Amniotic stem cell (primary cell): ENCODE measurements around the gene TXNDC2.

Source experiments
- DNase-seq: peaks from one replicate; lab custom pipeline; 2025; lab: John Stamatoyannopoulos, UW

The TXNDC2 gene

GRCh38 chr18:9931678-9932077 lies 45.9 kb downstream of the TXNDC2 start:
- no peak for DNase-seq

- DNase-seq, result no peak
These were observed 48.1 kb downstream of the TXNDC2 start for GRCh38 chr18:9933865-9934264.

GRCh38 chr18:9934274-9934673 lies 48.5 kb downstream of the TXNDC2 start:
- no peak for DNase-seq
